ENCODE data around the gene TMEM38B.
"Not testable (repeated sequence)": the region's sequence is repeated elsewhere in the genome, so short reads cannot be mapped to it uniquely, and the experiment has no call there.

The TMEM38B gene

DNA sequence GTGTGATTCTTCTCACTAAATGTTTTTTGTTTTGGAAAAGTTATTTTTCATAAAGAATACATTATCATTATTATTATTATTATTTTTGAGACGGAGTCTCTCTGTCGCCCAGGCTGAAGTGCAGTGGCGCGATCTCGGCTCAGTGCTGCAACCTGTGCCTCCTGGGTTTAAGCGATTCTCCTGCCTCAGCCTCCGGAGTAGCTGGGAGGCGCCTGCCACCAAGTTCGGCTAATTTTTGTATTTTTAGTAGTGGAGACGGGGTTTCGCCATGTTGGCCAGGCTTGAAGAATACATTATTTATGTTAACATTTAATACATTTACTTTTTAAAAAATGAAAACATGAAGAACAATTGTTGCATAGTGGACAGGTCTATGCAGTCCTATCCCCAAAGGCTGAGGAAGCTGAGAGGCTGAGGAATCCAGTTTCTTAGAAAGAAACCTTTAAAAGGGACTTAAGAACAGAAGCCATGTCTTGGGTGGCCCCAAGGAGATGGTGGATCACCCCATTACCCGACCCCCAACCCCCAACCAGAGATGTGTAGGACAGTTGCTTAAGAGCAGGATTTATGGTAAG, 2.0 kb downstream of the TMEM38B start:
- no peak for TF ChIP-seq POLR2A (IDR thresholded peaks at IDR 0.05; ENCODE audit: low read depth, low read length)
- no peak for DNase-seq (ENCODE audit: insufficient read length, low spot score)
- no peak for FAIRE-seq

DNA sequence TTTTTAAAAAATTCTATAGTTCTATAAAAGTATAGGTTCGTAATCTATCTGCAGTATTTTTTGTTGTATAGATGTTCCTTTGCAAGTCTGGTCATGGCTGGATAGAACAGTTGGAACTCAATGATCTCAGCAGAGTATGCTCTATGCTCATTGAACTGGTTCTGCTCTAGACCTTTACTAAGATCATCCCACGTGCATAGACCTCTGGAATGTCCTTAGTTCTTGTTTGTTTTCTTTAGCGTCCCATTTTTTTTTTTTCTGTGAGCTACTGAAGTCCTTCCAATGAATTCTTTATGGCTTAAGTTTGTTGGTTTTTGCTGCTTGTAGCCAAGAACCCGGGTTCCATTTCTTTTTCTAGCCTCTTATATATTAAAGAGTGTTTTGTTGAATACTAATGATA, 3.5 kb downstream of the TMEM38B start:
- TF ChIP-seq POLR2A (IDR thresholded peaks at IDR 0.05; ENCODE audit: low read depth, low read length): no peak
- FAIRE-seq: peak; percentile 84
- no peak for DNase-seq (ENCODE audit: insufficient read length, low spot score)

DNA sequence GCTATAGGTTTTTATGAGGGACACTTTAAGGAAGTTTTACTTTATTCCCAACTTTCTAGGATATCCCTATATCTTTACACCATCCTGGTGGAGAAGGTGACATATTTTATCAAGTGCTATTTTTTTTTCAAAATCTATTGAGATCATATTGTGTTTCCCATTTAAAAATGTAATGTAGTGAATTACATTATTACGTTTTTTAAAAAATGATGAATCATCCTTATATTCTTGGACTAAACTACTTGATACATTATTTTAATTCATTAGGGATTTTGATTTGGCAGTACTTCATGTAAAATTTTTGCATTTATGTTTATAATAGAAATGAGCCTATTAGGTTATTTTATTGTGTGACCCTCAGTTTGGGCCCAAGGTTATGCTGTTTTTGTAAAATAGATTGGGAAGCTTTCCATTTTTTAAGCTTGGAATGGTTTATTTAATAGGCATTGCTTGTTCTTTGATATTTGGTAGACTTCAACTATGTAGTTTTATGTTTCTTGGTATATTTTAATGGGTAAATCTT, 4.1 kb downstream of the TMEM38B start:
- no peak for TF ChIP-seq POLR2A (IDR thresholded peaks at IDR 0.05; ENCODE audit: low read depth, low read length)
- FAIRE-seq (no peak), DNase-seq (ENCODE audit: insufficient read length, low spot score) (no peak)

DNA sequence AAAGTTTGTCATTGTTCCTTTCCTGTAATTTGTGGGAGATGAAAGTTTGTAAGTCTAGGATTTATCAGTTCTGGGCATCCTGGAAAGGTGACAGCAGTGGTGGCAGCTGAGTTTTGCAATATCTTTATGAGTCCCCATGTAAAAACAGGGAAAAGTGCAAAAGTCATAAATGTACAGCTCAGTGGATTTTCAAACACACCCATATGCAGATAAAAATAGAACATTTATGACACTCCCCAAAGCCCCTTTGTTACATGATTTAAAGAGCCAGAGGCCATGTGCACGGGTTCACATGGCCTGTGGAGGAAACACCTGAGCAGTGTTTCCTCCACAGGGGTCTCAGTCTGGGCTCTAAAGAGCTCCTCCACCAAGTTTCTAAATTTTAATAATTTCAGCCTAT, 6.3 kb downstream of the TMEM38B start:
- DNase-seq (ENCODE audit: insufficient read length, low spot score) (no peak), FAIRE-seq (no peak)
- no peak for TF ChIP-seq POLR2A (IDR thresholded peaks at IDR 0.05; ENCODE audit: low read depth, low read length)

DNA sequence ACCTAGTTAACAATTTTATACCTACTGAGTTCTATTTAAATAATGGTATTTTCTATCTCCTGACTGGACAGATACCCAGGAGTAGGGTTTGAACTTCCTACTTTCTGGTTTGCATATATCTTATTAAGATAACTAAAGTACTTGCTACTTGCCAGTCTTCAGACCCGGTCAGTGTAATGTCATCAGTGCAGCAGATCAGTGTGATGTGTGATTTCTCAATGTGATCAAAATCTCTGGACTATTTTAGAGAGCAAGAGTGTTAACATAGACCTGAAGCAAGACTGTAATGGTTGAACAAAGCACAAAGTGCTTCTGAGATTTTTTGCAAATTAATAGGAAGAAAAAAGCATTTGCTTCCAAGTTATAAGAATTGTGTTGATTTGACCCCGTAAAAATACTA, 6.8 kb downstream of the TMEM38B start:
- DNase-seq (ENCODE audit: insufficient read length, low spot score) (no peak), FAIRE-seq (peak; percentile 87)
- TF ChIP-seq POLR2A (IDR thresholded peaks at IDR 0.05; ENCODE audit: low read depth, low read length): no peak

DNA sequence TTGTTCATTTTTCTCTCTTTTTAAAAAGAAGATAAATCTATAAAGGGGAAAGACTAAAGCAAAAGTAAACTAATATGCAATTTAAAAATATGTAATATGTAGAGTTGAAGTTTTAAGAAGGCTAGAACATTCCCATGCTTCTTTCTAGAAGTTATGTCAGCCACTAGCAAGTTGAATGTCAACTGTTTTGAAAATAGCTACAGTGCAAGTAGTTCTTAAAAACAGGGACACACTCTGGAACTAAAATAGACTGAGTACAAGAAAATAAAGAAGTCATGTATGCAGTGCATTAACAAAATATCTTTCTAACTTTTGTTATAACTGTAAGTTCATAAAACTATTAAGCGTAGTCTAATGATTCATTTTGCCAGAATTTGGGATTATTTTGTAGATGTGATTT, 7.9 kb downstream of the TMEM38B start:
- no peak for TF ChIP-seq POLR2A (IDR thresholded peaks at IDR 0.05; ENCODE audit: low read depth, low read length)
- FAIRE-seq (peak; percentile 20), DNase-seq (ENCODE audit: insufficient read length, low spot score) (no peak)

DNA sequence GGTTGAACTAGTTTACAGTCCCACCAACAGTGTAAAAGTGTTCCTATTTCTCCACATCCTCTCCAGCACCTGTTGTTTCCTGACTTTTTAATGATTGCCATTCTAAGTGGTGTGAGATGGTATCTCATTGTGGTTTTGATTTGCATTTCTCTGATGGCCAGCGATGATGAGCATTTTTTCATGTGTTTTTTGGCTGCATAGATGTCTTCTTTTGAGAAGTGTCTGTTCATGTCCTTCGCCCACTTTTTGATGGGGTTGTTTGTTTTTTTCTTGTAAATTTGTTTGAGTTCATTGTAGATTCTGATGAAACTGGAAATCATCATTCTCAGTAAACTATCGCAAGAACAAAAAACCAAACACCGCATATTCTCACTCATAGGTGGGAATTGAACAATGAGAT, 9.3 kb downstream of the TMEM38B start:
- DNase-seq (ENCODE audit: insufficient read length, low spot score); FAIRE-seq: not testable (repeated sequence)

DNA sequence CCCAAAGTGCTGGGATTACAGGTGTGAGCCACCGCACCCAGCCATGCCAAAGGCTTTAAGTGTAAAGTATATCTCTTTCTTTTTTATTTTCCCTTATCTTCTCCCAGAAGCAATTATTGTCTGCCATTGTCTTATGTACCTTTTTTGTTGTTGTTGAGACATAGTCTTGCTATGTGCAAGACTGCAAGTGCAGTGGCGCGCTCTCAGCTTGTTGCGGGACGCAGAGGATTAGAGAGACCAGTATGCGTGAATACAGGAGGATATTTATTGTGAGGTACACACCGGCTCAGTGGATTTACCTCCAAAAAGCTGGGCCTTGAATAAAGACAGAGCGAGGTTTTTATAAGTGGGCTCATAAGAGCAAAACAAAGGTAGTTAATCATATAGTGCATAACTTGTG, 11.8 kb downstream of the TMEM38B start:
- DNase-seq (ENCODE audit: insufficient read length, low spot score) (no peak), FAIRE-seq (peak; percentile 69)
- no peak for TF ChIP-seq POLR2A (IDR thresholded peaks at IDR 0.05; ENCODE audit: low read depth, low read length)

DNA sequence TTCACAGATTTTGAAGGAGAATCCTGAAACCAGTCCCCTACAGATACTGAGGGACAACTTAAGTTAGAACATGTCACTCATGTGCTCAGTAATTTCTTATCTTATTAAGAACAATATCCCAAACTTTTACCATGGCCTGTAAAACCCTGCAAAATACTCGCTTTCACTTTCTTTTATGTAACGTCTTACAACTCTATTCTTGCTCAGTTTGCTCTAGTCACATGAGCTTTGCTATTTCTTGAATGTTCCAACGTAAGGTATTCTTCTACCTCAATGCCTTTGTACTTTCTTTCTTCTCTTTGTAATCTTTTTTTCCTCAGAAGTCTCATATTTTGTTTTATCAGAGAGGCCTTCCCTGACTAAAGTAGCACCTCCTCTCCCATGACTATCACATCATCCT, 14.1 kb downstream of the TMEM38B start:
- TF ChIP-seq POLR2A (IDR thresholded peaks at IDR 0.05; ENCODE audit: low read depth, low read length): no peak
- DNase-seq (ENCODE audit: insufficient read length, low spot score): no peak
- peak; percentile 36 for FAIRE-seq

DNA sequence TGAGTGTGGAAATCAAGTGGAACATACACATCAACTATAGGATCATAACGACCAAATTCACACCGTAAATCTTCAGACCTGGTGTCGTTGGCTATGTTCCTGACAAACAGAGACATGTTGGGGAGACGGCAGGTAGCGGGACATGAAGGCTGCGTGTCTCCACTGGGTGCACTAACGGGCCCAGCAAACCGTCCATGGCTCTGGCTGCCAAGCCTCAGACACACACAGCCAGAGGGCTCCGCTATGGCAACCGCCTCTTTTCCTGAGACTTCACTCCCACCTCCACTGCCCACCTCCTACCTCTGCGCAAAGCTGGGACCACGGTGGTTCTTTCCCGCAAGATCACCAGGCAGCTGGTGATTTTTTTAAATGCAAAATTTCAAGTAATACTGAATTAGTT, 16.3 kb downstream of the TMEM38B start:
- peak; percentile 52 for FAIRE-seq
- no peak for TF ChIP-seq POLR2A (IDR thresholded peaks at IDR 0.05; ENCODE audit: low read depth, low read length)
- no peak for DNase-seq (ENCODE audit: insufficient read length, low spot score)

DNA sequence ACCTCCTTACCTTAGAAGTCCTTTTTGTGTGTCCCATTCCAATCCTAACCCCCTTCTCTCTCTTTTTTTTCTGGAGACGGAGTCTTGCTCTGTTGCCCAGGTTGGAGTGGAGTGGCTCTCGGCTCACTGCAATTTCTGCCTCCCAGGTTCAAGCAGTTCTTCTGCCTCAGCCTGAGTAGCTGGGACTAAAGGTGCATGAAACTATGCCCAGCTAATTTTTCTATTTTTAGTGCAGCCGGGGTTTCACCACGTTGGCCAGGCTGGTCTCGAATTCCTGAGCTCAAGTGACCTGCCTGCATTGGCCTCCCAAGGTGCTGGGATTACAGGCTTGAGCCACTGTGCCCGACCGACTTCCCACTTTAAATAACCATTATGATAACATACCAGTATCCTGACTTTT, 17.5 kb downstream of the TMEM38B start:
- DNase-seq (ENCODE audit: insufficient read length, low spot score): no peak
- no peak for TF ChIP-seq POLR2A (IDR thresholded peaks at IDR 0.05; ENCODE audit: low read depth, low read length)
- FAIRE-seq: no peak

DNA sequence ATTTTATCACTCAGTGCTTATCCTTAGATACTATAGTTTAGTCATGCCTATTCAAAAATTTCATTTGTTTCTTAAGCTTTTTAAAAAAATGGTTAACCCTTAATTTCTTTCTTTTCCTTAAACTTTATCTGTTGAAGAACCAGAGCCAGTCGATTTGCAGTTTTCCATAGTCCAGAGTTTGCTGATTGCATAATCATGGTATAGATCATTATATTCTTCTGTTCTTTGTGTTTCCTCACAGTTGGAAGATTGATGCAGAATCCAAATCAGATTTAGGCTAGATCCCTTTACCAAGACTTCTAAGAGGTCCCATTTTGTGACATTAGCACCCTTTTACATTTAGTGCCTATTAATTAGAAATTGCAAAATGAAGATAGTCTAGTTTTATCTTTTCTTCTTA, 18.0 kb downstream of the TMEM38B start:
- no peak for TF ChIP-seq POLR2A (IDR thresholded peaks at IDR 0.05; ENCODE audit: low read depth, low read length)
- DNase-seq (ENCODE audit: insufficient read length, low spot score) (no peak), FAIRE-seq (no peak)

DNA sequence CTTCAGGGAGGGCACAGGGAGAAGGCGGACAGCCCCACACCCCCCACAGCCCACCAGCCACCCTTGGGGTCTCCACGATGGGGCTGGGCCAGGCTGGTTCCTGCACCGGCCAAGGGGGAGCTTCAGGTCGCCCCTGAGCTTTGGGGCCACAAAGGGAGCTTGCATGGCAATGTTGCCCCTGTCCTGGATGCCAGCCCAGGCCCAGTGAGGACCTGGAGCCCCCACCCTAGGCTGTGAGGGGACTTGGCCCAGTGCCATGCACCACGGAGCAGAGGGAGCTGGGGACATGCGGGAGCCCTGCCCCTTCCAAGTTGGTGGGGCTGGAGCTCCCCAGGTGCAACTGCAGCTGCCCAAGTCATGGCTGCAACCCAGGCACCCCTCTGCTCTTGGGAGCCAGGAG, 18.4 kb downstream of the TMEM38B start:
- no peak for TF ChIP-seq POLR2A (IDR thresholded peaks at IDR 0.05; ENCODE audit: low read depth, low read length)
- DNase-seq (ENCODE audit: insufficient read length, low spot score) (no peak), FAIRE-seq (no peak)

DNA sequence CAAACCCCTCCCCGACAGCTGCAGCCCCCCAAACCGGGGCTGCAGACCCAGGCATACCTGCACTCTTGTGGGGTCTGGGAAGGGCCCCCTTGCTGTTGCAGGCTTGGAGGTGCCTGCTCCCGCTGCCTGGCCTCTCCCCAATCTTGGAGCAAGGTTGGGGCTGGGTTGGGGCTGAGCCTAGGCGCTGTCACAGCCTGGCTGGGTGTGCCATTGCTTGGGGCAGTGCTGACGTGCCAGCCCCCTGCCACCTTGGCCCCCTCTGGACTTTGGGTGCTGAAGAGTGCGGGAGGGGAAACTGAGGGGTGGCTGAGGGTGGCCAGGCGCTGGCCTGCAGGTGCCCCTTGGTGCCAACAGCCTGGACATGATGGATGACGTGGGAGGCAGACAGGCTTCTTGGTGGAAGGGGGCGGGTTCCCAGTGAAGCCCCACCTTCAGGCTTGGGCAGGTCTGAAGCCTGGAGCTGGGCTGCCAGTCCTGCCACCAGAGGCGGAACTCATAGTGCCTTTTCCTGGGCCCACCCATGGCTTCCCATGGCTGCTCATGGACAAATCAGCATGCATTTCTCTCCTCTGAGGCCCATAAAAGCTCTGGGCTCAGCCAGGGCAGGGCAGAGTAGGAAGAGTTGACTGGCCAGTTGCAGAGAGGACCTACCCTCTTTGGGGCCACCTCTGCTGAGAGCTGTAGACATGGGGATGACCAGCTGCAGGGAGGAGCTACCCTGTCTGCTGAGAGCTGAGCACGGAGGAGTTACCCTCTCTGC, 19.1 kb downstream of the TMEM38B start:
- no peak for FAIRE-seq
- DNase-seq (ENCODE audit: insufficient read length, low spot score): no peak
- TF ChIP-seq POLR2A (IDR thresholded peaks at IDR 0.05; ENCODE audit: low read depth, low read length): no peak

DNA sequence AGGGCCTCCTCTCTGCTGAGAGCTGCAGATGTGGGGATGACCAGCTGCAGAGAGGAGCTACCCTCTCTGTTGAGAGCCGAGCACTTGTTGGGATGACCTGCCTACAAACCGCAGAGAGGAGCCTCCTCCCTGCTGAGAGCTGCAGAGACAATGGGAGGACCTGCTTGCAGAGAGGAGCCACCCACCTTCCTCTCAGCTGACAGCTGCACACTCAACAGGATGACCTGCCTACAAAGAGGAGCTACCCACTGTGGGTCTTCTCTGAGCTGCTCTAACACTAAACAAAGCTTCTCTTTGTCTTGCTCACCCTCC, 19.6 kb downstream of the TMEM38B start:
- DNase-seq (ENCODE audit: insufficient read length, low spot score) (no peak), FAIRE-seq (no peak)
- TF ChIP-seq POLR2A (IDR thresholded peaks at IDR 0.05; ENCODE audit: low read depth, low read length): no peak
